GM12875 (cell line): ENCODE measurements around the gene HSPA1B.
"Not testable (repeated sequence)": the region's sequence is repeated elsewhere in the genome, so short reads cannot be mapped to it uniquely, and the experiment has no call there.

Experiments
- H3K4me3 ChIP-seq: one replicate; pipeline ENCODE4 v1.5.1; 2011; ENCODE audit warnings: low read depth, low read length, control low read depth
- CTCF ChIP-seq: IDR thresholded peaks from 2 replicates; pipeline ENCODE4 v1.5.1; 2011; ENCODE audit warnings: low read depth, mild to moderate bottlenecking, control low read depth, inconsistent platforms, low read length, moderate library complexity, borderline replicate concordance; ENCODE audit not compliant: insufficient read depth

HSPA1B gene

GRCh38 chr6:31819871-31820299 lies 7.7 kb upstream of the HSPA1B start:
- H3K4me3 ChIP-seq: no peak overlapping the region

GRCh38 chr6:31820399-31820798 lies 7.1 kb upstream of the HSPA1B start:
- H3K4me3 ChIP-seq: not testable (repeated sequence)

More at GRCh38 chr6:31819871-31820299, 7.7 kb upstream of the HSPA1B start:
- no peak for TF ChIP-seq CTCF

- peak overlapping the region; percentile 44 for H3K4me3 ChIP-seq
- TF ChIP-seq CTCF: no peak
These were observed 6.1 kb upstream of the HSPA1B start for GRCh38 chr6:31821301-31822035.

GRCh38 chr6:31822036-31822821 lies 5.3 kb upstream of the HSPA1B start:
- peak overlapping the region; percentile 47 for H3K4me3 ChIP-seq
- TF ChIP-seq CTCF: no peak

- H3K4me3 ChIP-seq: not testable (repeated sequence)
These were observed 3.8 kb upstream of the HSPA1B start for GRCh38 chr6:31823592-31824196.

- no peak overlapping the region for H3K4me3 ChIP-seq
- TF ChIP-seq CTCF: no peak
These were observed 2.0 kb upstream of the HSPA1B start for GRCh38 chr6:31825553-31825952.

GRCh38 chr6:31826793-31827285 lies 699 bp upstream of the HSPA1B start:
- TF ChIP-seq CTCF: no peak
- peak overlapping the region; percentile 53 for H3K4me3 ChIP-seq
